HG03064 (cell line): Measurements from ENCODE around the gene DGKK.
"Not testable (repeated sequence)": the region's sequence is repeated elsewhere in the genome, so short reads cannot be mapped to it uniquely, and the experiment has no call there.

Source experiments
- ATAC-seq: cut with Tn5 transposase; IDR thresholded peaks from one replicate; pipeline ENCODE4 v1.9.1; 2021; ENCODE audit warnings: low read depth; ENCODE audit not compliant: unreplicated experiment

Gene DGKK

DNA sequence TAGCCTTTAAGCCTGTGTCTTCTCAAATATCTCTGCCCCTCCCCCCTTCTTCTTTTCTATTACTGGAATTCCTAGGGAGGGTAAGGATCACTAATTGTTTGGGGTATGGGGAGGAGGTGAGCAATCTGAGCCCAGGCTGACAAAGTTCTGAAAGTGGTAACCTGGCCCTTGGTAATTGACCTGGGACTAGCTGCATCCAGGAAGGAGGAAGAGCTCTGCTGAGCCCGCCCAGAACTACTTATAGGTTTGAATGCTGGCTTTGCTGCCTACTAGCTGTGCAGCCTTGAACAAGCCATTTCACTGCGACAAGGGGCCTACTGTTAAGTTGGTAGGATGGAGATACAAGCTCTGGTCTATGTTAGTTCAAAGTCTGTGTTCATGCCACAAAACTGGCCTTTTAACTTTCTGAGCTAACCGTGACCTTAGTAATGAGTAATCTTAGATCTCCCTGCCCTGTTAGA, 37.8 kb downstream of the DGKK start:
- no peak for ATAC-seq

DNA sequence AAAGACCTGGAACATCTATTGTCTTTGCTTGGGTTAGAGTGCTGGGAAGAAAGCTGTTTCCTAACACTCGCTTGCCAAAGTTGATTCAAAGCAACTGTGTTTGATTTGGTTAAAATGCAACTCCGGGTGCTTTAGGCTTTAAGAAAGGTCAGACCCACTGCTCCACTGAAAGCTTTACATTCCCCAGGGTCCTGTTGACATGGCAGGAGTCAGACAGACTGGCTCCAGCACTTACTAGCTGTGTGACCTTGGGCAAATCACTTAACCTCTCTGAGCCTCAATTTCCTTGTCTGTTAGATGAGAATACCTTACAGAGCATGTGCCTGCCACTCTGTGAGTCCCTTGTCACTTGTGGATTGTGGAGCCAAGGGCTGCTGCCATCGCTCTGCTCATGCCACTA, 39.0 kb downstream of the DGKK start:
- ATAC-seq, result no peak

DNA sequence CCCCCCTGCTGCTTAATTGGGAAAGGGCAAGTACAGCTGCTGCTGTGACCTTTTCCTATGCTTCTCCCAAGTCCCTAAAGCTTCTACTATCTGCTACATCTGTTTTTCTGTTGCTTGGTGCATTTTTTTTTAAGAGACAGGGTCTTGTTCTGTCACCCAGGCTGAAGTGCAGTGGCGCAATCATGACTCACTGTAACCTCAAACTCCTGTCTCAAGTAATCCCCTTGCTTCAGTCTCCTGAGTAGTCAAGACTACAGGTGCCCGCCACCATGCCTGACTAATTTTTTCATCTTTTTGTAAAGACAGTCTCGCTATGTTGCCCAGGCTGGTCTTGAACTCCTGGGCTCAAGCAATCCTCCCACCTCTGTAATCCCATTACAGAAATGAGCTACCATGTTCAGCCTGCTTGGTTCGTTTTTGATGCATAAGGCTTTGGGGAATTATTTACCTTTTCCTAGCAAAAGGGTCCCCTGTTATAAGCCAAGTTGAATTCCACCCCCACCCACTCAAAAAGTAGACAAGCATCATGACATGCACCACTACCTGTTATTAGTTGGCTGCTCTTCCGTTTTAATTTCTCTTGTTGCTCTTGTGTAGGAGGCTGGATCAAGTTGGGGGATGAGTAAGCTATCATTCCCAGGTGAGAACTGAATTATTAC, 39.6 kb downstream of the DGKK start:
- ATAC-seq, result no peak

DNA sequence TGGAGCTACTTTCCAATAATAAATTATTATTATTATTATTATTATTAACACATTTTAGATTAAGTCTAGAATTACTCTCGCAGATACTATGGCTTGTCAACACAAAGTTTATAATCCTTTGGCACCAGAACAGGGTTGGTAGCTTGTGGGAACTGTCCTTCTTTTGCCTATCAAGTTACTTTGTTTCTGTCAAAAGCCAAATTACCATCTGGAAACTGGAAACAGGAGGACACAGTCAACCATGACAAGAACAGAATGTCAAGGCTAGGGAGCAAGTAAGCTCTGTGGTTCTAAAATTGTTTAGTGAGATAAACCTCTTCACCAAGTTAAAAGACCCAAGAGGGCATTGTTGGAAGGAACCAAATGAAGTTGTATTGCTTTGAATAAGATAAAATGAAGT, 42.5 kb downstream of the DGKK start:
- no peak for ATAC-seq

DNA sequence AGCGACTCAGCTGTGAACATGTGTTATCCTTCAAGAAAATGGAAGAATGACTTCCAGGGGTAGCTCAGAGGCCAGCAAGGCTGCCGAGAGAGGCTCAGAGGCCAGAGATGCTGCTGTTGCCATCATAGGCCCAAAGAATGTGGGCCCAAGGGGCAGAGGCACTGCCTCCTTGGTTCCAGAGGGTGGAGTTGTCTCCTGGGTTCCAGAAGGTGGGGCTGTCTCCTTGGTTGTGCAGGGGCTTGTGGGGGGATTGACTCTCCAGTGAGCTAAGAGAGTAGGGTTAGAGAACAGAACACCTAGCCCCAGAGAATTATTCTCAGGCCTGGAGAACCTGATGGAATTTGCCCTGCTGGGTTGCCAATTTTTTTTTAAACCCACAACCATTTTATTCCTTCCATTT, 62.6 kb downstream of the DGKK start:
- ATAC-seq, result no peak

DNA sequence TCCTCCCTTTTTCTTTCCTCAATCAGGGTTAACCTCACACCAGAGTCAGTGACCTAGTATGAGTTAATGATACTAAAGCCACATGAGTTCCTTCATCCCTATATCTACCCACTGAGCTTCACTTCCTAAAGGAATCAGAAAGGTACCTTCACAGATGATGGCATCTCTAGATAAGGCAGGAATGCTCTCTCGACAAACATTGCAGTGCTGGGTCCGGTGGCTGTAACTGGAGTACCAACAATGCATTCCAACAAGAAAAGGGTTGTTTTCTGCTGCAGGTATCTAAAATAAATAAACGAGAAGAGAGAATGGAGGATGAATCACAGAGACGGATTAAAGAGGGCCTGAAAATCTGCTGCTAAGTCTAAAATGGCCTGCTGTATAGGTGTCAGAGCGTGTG, 66.7 kb downstream of the DGKK start:
- ATAC-seq, result no peak

DNA sequence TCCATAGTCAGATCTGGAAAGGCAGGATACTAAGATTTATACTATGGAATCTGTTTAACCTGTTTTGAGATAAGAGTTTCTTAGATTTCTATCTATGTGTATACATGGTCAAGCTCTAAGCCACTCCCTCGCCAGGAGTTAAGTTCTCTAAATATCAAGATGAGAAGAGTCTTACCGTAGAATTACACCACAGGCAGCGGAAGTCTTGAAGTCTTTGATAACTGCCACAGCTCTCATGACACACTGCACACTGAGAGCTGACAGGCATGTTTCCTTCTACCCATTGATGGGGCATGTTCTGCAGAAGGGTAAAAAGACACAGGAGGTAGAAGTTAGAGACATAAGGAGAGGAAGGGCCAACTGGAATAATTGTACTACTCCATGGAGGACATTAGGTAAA, 67.7 kb downstream of the DGKK start:
- no peak for ATAC-seq

DNA sequence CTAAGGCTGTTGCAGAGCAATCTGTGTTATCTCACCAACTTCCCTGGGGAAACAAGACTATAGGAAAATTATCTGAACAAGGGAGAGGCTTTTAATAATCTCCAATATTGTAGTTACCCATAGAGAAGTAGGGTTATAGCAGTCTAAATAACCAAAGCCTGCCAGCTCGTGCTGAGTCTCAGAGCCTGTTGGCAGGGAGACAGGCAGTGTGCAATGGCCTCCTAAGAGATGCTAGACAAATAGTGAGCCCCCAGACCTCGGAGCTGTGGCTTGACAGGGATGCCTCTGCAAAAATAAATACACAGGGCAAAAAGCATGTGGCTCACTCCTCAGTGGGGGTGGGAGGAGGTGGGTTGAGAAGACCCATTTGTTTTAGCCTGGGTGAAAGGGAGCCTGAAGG, 76.7 kb downstream of the DGKK start:
- no peak for ATAC-seq

DNA sequence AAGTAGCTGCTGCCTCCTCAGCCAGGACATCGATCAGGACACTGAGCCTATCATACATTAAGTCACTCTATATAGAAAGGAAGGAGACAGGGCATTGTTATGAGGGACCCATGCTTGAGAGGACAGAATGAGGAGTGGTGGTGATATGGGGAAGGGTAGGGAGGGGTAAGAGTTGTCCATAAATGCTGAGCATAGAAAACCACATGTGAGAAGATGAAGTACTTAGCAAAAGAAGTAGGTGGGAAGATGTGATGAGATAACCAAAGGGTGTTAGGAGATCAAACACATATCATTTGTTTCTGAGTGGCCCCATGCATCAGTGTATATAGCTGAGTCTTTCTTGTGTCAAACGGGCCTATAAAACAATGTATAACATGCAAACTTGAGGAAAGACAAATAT, 84.1 kb downstream of the DGKK start:
- no peak for ATAC-seq

DNA sequence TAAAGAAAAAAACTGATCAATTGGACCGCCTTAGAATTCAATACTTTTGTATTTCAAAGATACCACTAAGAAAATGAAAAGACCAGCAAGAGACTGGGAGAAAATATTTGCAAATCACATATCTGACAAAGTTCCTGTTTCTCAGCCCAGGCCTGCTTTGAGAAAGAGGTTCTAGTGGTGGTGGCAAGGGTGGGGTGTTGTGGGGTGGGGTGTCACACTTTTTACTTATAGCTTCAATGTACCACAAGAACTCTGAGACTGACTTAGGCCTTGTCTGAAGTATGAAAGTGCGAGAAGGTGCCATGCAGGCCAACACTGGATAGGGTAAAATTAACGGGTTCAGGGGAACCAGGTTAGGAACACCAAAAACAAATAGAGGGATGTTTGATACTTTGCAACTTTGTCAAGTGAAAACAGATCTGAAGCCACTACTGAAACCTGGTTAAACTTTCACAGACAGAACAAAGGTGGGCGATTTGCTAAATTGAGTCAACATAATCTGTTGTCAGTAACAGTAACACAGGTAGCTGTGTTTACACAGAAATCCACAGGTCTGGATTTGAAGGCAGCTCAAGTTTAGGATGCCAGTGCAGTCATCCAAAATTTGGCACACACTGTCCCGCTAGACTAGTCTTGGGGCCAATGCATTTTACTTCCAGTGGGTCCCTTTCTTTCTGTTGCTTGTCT, 88.8 kb downstream of the DGKK start:
- no peak for ATAC-seq

DNA sequence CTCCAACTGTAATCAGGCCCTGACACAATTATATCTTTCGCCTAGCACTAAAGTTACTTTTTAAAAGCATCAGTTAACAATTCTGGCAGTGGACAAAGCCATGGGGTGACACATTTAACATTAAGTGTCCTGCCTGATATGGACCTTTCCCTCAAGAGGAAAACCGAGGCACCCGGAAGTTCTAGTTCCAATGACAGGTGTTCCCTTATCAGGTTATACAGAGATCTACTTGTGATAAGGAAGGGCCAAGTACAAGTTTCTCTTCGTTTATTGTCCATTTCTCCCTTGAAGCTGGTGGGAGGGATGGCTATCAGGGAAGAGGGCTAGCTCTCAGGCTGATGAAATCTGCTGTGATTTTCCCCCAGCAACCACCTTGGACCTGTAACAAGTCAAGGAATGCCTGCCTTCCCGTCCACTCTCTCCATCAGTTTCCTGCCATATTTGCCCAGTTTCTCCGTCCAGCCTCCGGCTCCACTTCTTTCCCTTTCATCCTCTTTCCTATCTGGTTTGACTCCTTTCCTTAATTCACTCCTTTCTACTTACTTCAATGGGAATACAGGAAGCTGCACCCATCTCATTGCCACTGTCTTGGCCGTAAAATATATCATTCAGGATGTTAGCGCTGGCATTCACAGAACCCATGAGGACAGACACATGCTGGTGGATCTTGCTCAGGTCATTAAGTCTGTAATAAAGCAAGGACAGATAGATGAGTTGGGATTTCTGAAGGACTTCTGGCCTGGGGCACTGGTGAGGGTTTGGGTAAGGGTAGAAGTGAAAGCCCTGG, 95.0 kb downstream of the DGKK start:
- ATAC-seq, result no peak

DNA sequence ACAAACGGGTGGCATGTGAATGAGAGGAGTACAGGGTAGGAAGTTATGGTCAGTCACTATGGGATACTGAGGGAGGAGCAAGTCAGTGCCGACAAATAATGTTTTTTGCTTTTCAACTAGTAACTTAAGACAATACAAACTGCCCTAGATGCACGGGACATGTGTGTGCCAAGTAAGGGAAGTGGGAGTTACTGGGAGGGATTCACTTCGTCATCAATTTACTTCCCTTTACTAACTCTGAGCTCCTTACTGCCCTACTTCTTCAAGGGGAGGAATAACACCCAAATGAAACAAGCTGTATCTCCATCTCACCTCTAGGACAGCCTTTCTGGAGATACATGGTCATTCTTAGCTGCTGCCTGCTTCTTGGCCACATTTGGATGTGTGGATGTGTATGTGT, 97.7 kb downstream of the DGKK start:
- no peak for ATAC-seq

DNA sequence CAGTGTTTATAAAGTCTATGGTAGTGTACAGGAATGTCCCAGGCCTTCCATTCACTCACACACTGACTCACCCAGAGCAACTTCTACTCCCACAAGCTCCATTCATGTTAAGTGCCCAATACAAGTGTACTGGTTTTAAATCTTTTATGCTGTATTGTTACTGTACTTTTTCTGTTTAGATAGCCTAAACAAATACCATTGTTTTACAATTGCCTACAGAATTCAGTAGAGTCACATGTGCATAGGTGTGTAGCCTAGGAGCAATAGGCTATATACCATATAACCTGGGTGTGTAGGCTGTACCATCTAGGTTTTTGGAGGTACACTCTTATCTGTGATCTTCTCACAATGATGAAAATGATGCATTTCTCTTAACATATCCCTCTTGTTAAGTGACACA, 126.7 kb downstream of the DGKK start:
- ATAC-seq, result no peak

DNA sequence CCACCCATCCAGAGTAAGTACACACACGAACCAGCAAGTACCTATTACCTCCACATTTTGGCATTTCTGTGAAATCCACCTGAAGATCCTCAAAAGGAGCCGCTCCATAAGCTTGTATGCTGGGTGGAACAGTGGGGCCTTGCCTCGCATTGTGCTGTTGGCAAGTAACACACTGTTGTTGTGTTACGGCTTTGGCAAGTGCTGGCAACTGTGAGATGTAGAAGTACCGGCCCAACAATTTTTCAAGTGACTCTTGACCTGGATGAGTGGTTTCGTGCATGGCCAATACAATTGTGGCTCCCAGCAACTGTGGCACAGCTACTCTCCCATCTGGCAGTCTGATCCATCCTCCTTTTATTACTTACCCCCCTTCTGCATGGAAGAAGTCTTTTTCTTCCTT, 137.3 kb downstream of the DGKK start:
- no peak for ATAC-seq

DNA sequence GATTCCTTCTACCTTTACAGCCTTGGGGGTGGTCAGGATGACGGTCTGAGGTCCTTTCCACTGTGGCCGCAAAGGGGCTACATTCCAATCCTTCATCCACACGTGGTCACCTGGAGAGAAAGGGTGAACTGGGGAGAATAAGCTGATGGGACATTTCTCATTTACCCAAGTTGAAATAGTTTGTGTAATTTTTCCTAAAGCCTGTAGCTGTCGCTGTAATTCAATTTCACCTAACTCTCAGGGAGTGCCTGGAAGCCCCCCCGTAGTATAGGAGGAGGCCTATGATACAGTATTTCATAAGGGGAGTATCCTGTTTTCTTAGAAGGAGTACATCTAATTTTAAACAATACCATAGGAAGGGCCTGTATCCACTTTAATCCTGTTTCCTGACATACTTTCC, 138.0 kb downstream of the DGKK start:
- ATAC-seq, result not testable (repeated sequence)

DNA sequence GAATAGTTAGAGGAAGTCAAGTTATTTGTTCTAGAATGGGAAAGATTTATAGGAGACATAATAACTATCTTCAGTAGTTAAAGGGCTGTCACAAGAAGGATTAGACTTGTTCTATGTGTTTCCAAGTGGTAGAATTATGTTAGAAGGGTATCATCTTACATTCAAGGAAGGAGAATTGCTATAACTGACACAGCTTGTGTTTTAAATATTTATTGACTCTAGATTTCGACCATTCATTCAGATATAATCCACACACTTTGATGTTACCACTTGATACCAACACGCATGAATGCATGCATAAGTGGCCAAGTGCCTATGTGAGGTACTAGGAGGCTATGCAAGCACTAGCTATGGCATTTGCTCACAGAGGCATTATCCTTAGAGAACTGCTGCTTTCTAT, 143.4 kb downstream of the DGKK start:
- ATAC-seq, result no peak
